GM12864 (cell line): ENCODE results near the gene PTN.

Experiments used
- DNase-seq: peaks from one replicate; pipeline ENCODE4 v3.0.0-alpha.2; 2011; ENCODE audit warnings: low read depth
- H3K4me3 ChIP-seq: 2 replicates; pipeline ENCODE4 v1.5.1; 2011; ENCODE audit warnings: mild to moderate bottlenecking, low read depth, low read length, control low read depth
- TF ChIP-seq, protein P1 (sequence below): IDR thresholded peaks from 2 replicates; pipeline ENCODE4 v1.5.1; 2011; ENCODE audit warnings: low read depth, mild to moderate bottlenecking, moderate library complexity, low read length, control low read depth, inconsistent platforms; ENCODE audit errors: missing control alignments

The PTN gene

DNA sequence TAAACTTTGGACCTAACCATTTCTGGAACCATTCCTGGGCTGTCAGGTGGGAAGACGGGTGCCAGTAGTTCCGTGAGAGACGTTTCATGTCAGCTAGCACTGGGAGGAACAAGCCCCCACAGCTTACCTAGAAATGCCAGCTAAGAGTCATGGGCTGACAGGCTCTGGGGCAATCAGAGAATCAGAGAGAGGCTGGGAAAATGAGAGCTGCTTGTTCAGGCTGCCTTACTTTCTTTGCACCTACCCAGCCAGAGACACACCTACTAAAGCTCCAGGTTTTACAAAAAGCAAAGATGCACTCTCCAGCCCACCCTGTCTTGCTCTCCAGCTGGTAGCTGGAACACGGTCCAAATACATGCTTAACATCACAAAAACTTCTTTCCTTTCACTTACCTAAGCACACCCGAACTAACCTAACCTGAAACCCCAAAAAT is 688 bp downstream of the PTN start:
- TF ChIP-seq, protein P1, sequence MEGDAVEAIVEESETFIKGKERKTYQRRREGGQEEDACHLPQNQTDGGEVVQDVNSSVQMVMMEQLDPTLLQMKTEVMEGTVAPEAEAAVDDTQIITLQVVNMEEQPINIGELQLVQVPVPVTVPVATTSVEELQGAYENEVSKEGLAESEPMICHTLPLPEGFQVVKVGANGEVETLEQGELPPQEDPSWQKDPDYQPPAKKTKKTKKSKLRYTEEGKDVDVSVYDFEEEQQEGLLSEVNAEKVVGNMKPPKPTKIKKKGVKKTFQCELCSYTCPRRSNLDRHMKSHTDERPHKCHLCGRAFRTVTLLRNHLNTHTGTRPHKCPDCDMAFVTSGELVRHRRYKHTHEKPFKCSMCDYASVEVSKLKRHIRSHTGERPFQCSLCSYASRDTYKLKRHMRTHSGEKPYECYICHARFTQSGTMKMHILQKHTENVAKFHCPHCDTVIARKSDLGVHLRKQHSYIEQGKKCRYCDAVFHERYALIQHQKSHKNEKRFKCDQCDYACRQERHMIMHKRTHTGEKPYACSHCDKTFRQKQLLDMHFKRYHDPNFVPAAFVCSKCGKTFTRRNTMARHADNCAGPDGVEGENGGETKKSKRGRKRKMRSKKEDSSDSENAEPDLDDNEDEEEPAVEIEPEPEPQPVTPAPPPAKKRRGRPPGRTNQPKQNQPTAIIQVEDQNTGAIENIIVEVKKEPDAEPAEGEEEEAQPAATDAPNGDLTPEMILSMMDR = no peak
- no peak overlapping the region for H3K4me3 ChIP-seq
- DNase-seq = no peak

DNA sequence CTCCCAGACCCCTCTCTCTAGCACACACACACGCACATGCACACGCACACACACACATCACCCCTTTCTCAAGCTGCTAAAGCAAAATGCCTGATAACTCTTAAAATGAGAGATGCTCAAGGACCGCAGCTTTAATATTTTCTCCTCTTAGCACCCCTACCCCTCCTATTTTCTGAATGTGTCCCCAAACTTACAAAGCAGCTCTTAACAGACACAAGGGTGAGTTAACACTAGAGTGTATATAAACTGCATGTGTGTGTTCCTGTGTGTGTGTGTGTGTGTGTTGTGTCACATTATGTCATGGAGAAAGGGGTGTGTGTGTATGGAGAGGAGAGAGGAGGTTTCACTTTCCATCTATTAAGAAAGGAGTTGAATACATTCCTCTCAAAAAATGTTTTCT is 1.3 kb downstream of the PTN start:
- no peak overlapping the region for H3K4me3 ChIP-seq

DNA sequence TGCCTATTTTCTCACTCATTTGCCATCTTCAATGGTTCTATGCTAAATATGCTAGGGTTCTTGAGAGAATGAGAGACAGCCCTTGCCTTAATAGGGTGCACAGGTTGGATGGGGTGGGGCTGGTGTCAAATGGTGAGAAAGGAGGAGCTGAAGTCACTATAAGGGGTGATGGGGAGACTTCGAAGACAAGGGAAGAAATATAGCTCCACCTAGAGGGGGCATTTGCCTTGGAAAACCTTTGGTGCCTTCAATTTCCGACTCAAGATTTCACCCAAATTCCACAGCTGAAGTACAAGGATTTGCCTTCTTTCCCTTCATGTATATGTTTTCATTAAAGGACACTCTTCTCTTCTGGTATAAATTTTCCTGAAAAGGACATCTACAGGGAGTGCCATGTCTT is 5.6 kb downstream of the PTN start:
- H3K4me3 ChIP-seq = no peak overlapping the region
- TF ChIP-seq, protein P1 = no peak
- no peak for DNase-seq

More for the DNA sequence above, 1.3 kb downstream of the PTN start:
- no peak for DNase-seq
- TF ChIP-seq, protein P1 = no peak

DNA sequence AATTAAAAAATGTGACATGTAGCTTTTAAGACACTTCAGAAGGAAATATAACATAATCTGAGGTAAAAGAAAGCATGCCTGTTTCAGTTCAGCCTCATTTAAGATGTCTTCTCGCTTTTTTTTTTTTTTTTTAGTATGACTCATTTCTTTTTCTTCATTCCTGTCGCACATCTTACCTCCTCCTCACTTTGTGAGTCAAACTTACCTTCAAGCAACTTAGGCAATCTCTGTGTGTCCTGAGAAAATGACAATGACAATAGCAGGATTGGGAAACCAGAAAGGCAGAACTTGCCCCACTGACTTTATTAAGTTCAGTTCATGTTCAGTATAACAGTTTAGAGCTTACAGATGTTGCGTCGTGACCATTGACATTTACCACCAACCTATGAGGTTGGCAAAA is 7.7 kb downstream of the PTN start:
- TF ChIP-seq, protein P1 = no peak
- no peak for DNase-seq
- no peak overlapping the region for H3K4me3 ChIP-seq

DNA sequence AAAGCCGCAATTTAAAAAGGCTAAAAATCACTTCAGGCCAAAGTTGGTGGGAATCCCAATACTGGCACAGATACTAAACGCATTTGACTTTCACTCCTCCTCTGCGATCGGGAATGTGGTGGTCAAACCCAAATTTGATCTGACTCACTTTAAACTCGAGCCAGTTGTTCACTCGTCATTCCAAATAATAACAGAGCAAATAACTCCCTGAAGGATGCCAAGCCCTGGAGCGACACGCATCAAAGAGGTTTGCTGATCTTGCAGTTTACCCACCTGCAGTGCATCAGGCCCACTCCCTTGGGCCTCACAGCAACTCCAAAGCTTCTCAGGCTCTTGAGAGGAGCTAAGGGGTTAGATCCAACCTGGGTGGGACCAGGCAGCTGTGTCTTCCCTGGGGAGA is 12.2 kb downstream of the PTN start:
- no peak for DNase-seq
- TF ChIP-seq, protein P1 = no peak
- no peak overlapping the region for H3K4me3 ChIP-seq

DNA sequence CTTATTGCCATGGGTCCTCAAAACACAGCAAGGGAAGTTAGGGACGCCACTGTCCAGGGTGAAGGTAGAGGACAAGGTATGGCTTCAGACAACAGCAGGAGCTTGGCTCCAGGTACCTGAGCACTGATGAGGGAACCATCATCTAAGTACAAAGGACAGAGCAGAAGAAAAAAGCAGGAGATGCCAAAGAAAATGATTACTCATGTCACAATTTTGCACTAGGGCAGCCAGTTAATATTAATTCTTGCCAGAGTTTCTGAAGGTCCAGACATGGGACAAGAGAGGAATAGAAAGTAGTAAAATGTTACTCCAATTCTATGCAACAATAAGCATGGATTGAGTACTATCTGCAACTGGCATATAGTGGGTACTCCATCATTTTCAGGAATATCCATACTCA is 14.1 kb downstream of the PTN start:
- H3K4me3 ChIP-seq = no peak overlapping the region
- TF ChIP-seq, protein P1 = no peak
- DNase-seq = no peak

DNA sequence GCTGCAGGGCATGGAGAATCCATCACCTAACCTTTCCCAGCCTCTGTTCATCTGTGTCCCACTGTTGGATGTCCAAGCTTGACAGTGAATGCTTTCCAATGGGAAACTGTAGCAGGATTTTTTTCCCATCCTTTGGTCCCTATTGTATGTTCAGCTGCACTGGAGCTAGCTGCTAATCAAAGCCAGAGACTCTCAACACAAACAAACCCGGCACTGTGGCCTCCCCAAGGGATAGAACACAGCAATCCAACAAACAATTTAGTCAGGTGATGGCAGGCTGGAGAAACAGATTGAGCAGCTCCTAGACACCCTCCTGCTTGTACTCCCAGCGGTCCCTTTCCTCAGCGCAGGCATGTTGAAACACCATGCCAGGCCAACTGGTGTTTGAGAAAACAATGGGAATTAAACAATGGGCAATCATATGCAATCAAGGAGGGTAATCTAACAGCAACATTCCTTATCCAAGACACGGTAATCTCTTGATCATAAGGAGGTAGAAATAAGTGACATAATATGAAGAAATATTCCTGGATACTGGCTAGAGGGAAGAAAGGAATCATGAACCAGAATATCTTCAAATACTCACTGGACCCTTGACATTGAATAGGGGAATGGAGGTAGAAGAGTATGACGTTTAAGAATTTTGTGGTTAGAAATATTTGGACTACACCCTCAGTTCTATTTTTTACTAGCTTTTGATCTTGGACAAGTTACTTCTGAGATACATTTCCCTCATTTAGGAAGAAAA is 15.0 kb downstream of the PTN start:
- no peak for DNase-seq
- TF ChIP-seq, protein P1 = no peak
- no peak overlapping the region for H3K4me3 ChIP-seq
